ENCODE measurements around the gene NDUFB10. TPM values are rescaled to one million over a fixed set of nuclear protein-coding genes. Genes with fewer than 3 reads are reported as not detected.

Gene NDUFB10
- total RNA-seq, 2 experiments from 2014 or later = 40.7 to 41.1 TPM

- DNase-seq (no peak), ATAC-seq (ENCODE audit: poor library complexity) (no peak)
- ChIA-PET CTCF (no interaction called here), POLR2A (interaction anchor here (0.7 kb wide), 1 partner anchor 12 kb away, joined by 3 read pairs; no protein-coding TSS in a partner anchor)
- H3K4me1 Mint-ChIP-seq (ENCODE audit: low read depth) = no peaks in the 10 kb centered on the region
- H3K9me3 Mint-ChIP-seq = no peaks in the 10 kb centered on the region
- Histone ChIP-seq H3K4me3 (ENCODE audit: low read length) (no peak overlapping the region), H3K9me3 (ENCODE audit: control insufficient read depth in 1 of 2, insufficient read depth in 1 of 2, low read length in 2 of 2) (peaks cover 0 to 30% of the 10 kb centered on the region in 2 experiments), H3K27ac (ENCODE audit: low read depth in 1 of 2, low read length in 2 of 2) (no peak overlapping the region), H3K4me1 (ENCODE audit: insufficient read depth, low read length) (peaks cover 5% of the 10 kb centered on the region), H3K27me3 (ENCODE audit: control insufficient read depth in 1 of 2, insufficient read depth in 2 of 2, low read length in 2 of 2) (peaks cover 36 to 65% of the 10 kb centered on the region in 2 experiments), H3K36me3 (ENCODE audit: insufficient read depth, low read length) (no peaks in the 10 kb centered on the region)
- no peak for TF ChIP-seq CTCF (IDR thresholded peaks at IDR 0.05)
- H3K27me3 Mint-ChIP-seq = peaks cover 52% of the 10 kb centered on the region
- intact Hi-C loops (cut with DNase I, micrococcal nuclease) = no loop called here
- no peak overlapping the region for H3K4me3 Mint-ChIP-seq
- H3K36me3 Mint-ChIP-seq (ENCODE audit: low read depth) = no peaks in the 10 kb centered on the region
- no peak overlapping the region for H3K27ac Mint-ChIP-seq
Observed at GRCh38 chr16:1917056-1917664, 42.2 kb upstream of the NDUFB10 start.

GRCh38 chr16:1917665-1918350 is 41.5 kb upstream of the NDUFB10 start:
- H3K27ac Mint-ChIP-seq = no peak overlapping the region
- Histone ChIP-seq H3K4me3 (ENCODE audit: low read length) (no peak overlapping the region), H3K27ac (ENCODE audit: low read depth in 1 of 2, low read length in 2 of 2) (no peak overlapping the region), H3K9me3 (ENCODE audit: control insufficient read depth in 1 of 2, insufficient read depth in 1 of 2, low read length in 2 of 2) (peaks cover 0 to 30% of the 10 kb centered on the region in 2 experiments), H3K4me1 (ENCODE audit: insufficient read depth, low read length) (peaks cover 5% of the 10 kb centered on the region), H3K27me3 (ENCODE audit: control insufficient read depth in 1 of 2, insufficient read depth in 2 of 2, low read length in 2 of 2) (peaks cover 41 to 71% of the 10 kb centered on the region in 2 experiments), H3K36me3 (ENCODE audit: insufficient read depth, low read length) (no peaks in the 10 kb centered on the region)
- ATAC-seq (ENCODE audit: poor library complexity) (no peak), DNase-seq (no peak)
- CTCF ChIA-PET = no interaction called here
- H3K9me3 Mint-ChIP-seq = no peaks in the 10 kb centered on the region
- intact Hi-C loops (cut with DNase I, micrococcal nuclease) = no loop called here
- no peaks in the 10 kb centered on the region for H3K4me1 Mint-ChIP-seq (ENCODE audit: low read depth)
- POLR2A ChIA-PET = no interaction called here
- H3K27me3 Mint-ChIP-seq = peaks cover 53% of the 10 kb centered on the region
- H3K4me3 Mint-ChIP-seq = no peak overlapping the region
- no peak for TF ChIP-seq CTCF (IDR thresholded peaks at IDR 0.05)
- no peaks in the 10 kb centered on the region for H3K36me3 Mint-ChIP-seq (ENCODE audit: low read depth)

GRCh38 chr16:1918351-1919326 is 40.7 kb upstream of the NDUFB10 start, which contains the start of gene HS3ST6:
Gene HS3ST6, minus strand, starts transcription at chr16:1918415. Its CDS starts 92 bp downstream, at chr16:1918323.
- no peak for TF ChIP-seq CTCF (IDR thresholded peaks at IDR 0.05)
- H3K9me3 Mint-ChIP-seq = no peaks in the 10 kb centered on the region
- peaks cover 49 to 73% of the 10 kb centered on the region in 2 experiments for H3K27me3 ChIP-seq (ENCODE audit: control insufficient read depth in 1 of 2, insufficient read depth in 2 of 2, low read length in 2 of 2)
- CTCF ChIA-PET = no interaction called here
- no peaks in the 10 kb centered on the region for H3K36me3 Mint-ChIP-seq (ENCODE audit: low read depth)
- no peak within 1 kb of the TSS for H3K27ac Mint-ChIP-seq
- DNase-seq = no peak
- no peaks in the 10 kb centered on the region for H3K36me3 ChIP-seq (ENCODE audit: insufficient read depth, low read length)
- peaks cover 10% of the 10 kb centered on the region for H3K4me1 ChIP-seq (ENCODE audit: insufficient read depth, low read length)
- H3K9me3 ChIP-seq (ENCODE audit: control insufficient read depth in 1 of 2, insufficient read depth in 1 of 2, low read length in 2 of 2) = peaks cover 0 to 38% of the 10 kb centered on the region in 2 experiments
- H3K4me3 Mint-ChIP-seq = no peak within 1 kb of the TSS
- H3K27ac ChIP-seq (ENCODE audit: low read depth in 1 of 2, low read length in 2 of 2) = no peak within 1 kb of the TSS
- POLR2A ChIA-PET = no interaction called here
- H3K27me3 Mint-ChIP-seq = peaks cover 58% of the 10 kb centered on the region
- intact Hi-C loops (cut with DNase I, micrococcal nuclease) = no loop called here
- ATAC-seq (ENCODE audit: poor library complexity) = no peak
- H3K4me3 ChIP-seq (ENCODE audit: low read length) = no peak within 1 kb of the TSS
- no peaks in the 10 kb centered on the region for H3K4me1 Mint-ChIP-seq (ENCODE audit: low read depth)

All from CD4-positive, alpha-beta T cell (primary cell).